ENCODE measurements around the gene PERM1. TPM values are rescaled to one million over a fixed set of nuclear protein-coding genes. Genes with fewer than 3 reads are reported as not detected.
A peak's percentile ranks its signal among the peaks of the same experiment; 100 is the strongest.

PERM1 gene

GRCh38 chr1:928825-929661 lies 52.9 kb downstream of the PERM1 start:
- Histone ChIP-seq H3K27me3 (ENCODE audit: control insufficient read depth, insufficient read depth, low read length) (peaks cover 18% of the 10 kb centered on the region), H3K4me1 (ENCODE audit: control insufficient read depth, insufficient read depth, low read length) (peaks cover 15% of the 10 kb centered on the region), H3K9ac (ENCODE audit: low read depth, low read length) (no peak overlapping the region), H3K4me3 (ENCODE audit: low read length) (no peak overlapping the region), H3K9me3 (replicated peaks; ENCODE audit: low read length) (no peaks in the 10 kb centered on the region), H3K36me3 (ENCODE audit: insufficient read depth, low read length) (peaks cover 7% of the 10 kb centered on the region), H3K4me2 (ENCODE audit: low read length) (no peak overlapping the region)

DNA sequence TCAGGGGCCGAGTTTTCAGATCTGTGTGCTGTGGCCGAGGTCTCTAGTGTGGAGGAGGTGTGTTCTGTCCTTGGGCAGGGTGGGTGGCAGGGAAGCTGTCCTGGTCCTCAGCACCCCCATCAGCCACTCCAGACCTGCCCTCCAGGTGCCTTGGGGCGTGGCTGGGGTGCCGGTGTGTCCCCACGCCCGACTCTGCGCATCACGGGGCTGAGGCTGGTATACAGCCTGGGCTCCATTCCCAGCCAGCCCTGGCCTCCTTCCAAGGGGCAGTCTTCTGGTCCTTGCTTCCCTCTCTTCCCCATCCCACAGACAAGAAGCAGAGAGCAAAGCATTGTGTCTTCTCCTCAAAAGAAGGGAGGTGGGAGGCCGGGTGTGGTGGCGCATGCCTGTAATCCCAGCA lies 54.1 kb downstream of the PERM1 start:
- Histone ChIP-seq H3K36me3 (ENCODE audit: insufficient read depth, low read length) (peaks cover 7% of the 10 kb centered on the region), H3K9ac (ENCODE audit: low read depth, low read length) (no peak overlapping the region), H3K4me1 (ENCODE audit: control insufficient read depth, insufficient read depth, low read length) (peaks cover 24% of the 10 kb centered on the region), H3K27me3 (ENCODE audit: control insufficient read depth, insufficient read depth, low read length) (peaks cover 20% of the 10 kb centered on the region), H3K4me2 (ENCODE audit: low read length) (no peak overlapping the region), H3K9me3 (replicated peaks; ENCODE audit: low read length) (no peaks in the 10 kb centered on the region), H3K4me3 (ENCODE audit: low read length) (no peak overlapping the region)

DNA sequence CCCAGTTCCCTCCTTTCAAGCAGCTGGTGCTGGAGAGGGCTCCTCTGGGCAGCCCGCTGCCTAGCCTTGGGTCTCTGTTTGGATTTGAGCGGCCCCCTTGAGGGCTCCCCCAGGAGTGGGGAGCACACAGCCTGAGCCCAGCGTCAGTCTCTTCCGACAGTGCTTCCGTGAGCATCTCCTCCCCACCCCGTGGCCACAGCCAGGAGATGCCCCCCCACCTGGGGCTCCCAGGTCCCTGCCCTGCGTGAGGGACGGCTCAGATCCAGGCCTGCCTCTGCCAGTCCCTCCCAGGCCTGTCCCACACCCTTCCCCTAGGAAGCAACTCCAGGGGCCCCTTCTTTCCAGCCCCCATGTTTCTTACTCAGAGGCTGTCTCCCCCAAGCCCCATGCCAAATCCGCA lies 54.7 kb downstream of the PERM1 start:
- H3K9me3 ChIP-seq (replicated peaks; ENCODE audit: low read length), result no peaks in the 10 kb centered on the region
- peaks cover 18% of the 10 kb centered on the region for H3K27me3 ChIP-seq (ENCODE audit: control insufficient read depth, insufficient read depth, low read length)
- H3K9ac ChIP-seq (ENCODE audit: low read depth, low read length), result no peak overlapping the region
- peak overlapping the region; percentile 82 for H3K4me2 ChIP-seq (ENCODE audit: low read length)
- H3K36me3 ChIP-seq (ENCODE audit: insufficient read depth, low read length), result peaks cover 7% of the 10 kb centered on the region
- H3K4me1 ChIP-seq (ENCODE audit: control insufficient read depth, insufficient read depth, low read length), result peaks cover 24% of the 10 kb centered on the region
- H3K4me3 ChIP-seq (ENCODE audit: low read length), result peak overlapping the region; percentile 77

DNA sequence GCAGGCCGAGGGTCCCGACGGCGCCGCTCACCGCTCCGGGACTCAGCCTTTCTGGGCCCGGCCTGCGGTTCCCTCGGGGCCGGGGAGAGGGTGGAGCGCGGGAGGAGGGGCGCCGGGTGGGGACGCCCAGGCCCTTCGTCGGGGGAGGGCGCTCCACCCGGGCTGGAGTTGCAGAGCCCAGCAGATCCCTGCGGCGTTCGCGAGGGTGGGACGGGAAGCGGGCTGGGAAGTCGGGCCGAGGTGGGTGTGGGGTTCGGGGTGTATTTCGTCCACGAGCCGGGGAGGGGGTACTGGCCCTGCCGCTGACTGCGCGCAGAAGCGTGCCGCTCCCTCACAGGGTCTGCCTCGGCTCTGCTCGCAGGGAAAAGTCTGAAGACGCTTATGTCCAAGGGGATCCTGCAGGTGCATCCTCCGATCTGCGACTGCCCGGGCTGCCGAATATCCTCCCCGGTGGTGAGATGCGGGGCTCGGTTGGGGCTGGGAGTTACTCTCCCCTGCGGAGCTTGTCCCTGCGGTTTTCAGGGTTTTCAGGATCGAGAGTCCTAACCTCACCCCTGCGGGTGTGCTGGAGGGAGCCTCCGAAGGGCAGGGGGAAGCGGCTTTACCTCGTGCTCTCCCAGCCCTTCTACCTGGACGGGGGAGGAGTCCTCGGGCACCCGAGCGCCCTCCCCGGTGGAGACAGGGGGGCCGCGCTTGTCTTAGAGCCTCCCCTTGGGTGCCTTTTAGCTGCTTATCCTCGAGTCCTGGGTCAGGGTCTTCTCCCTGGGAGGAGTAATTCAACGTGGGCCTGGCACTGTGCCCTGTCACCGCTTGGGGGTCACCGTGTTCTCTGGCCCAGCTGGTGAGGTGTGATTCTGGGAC lies 56.1 kb downstream of the PERM1 start:
- Histone ChIP-seq H3K4me2 (ENCODE audit: low read length) (peak overlapping the region; percentile 82), H3K9me3 (replicated peaks; ENCODE audit: low read length) (no peaks in the 10 kb centered on the region), H3K4me3 (ENCODE audit: low read length) (peak overlapping the region; percentile 77), H3K27me3 (ENCODE audit: control insufficient read depth, insufficient read depth, low read length) (peaks cover 18% of the 10 kb centered on the region), H3K36me3 (ENCODE audit: insufficient read depth, low read length) (peaks cover 7% of the 10 kb centered on the region), H3K4me1 (ENCODE audit: control insufficient read depth, insufficient read depth, low read length) (peaks cover 34% of the 10 kb centered on the region), H3K9ac (ENCODE audit: low read depth, low read length) (peak overlapping the region; percentile 18)

Small RNA genes within 50 kb of the gene (small RNA-seq; reads per million reads assigned to genes)
- gene AL645608.3, result not detected
